ENCODE data around the gene DHX9.

- TF ChIP-seq CTCF (IDR thresholded peaks at IDR 0.05) (no peak), POLR2A (IDR thresholded peaks at IDR 0.05) (no peak)
Observed at GRCh38 chr1:182791281-182792179, 47.6 kb upstream of the DHX9 start.
